Frontal cortex (tissue), 4 donors: ENCODE results near the gene TOB1. TPM values are rescaled to one million over a fixed set of nuclear protein-coding genes. Genes with fewer than 3 reads are reported as not detected.

Experiments used
- DNase-seq, 2 donors: peaks; one replicate each; pipeline ENCODE4 v3.0.0; 2012; ENCODE audit warnings: low spot score in 2 of 2
- FAIRE-seq: peaks from 2 replicates; lab custom pipeline; 2012; peaks lifted over from hg19 to GRCh38; lab: Jason Lieb, UNC
- total RNA-seq: library from RNA; depleted of rRNA; stranded (reverse); fragments of >200 nt; gene quantifications from one replicate; pipeline ENCODE4 v1.2.3, GENCODE V29; 2014
- donor health status: control.
- donor health status: control.
- donor health status: control.

The TOB1 gene
- total RNA-seq, 1 donor from 2014 or later: 9.4 TPM

GRCh38 chr17:50816771-50817751 is 49.1 kb downstream of the TOB1 start:
- DNase-seq (no peak), FAIRE-seq (no peak)

- DNase-seq: no peak
- no peak for FAIRE-seq
Measured at GRCh38 chr17:50816271-50816670, 49.9 kb downstream of the TOB1 start.

- DNase-seq (no peak), FAIRE-seq (no peak)
Measured at GRCh38 chr17:50815400-50815799, 50.8 kb downstream of the TOB1 start.

DNA sequence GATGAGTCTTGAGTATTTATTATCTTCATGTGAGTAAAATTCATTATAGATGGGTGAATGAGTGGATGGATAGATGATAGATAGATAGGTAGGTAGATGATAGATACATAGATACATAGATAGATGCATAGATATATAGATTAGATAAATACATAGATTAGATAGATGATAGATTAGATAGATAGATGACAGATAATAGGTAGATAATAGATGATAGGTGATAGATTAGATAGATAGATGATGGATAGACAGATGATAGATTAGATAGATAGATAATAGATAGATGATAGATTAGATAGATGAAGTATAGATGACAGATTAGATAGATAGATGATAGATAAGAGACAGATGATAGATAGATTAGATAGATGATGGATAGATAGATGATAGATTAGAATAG is 52.6 kb downstream of the TOB1 start:
- no peak for FAIRE-seq
- no peak for DNase-seq

Other genes starting within 250 kb of the TOB1 start
- gene ABCC3, start 231.5 kb downstream of the TOB1 start, total RNA-seq: not detected
- 28.9 TPM for gene ANKRD40, start 158.4 kb downstream of the TOB1 start, total RNA-seq
- gene LUC7L3, start 146.8 kb downstream of the TOB1 start, total RNA-seq: 115 TPM
- gene ANKRD40CL, start 98.8 kb downstream of the TOB1 start, total RNA-seq: not detected
- gene WFIKKN2, start 30.8 kb downstream of the TOB1 start, total RNA-seq: 3.7 TPM